GM23338 (cell line): ENCODE measurements around the gene LCLAT1. TPM values are rescaled to one million over a fixed set of nuclear protein-coding genes. Genes with fewer than 3 reads are reported as not detected.

Source experiments
- ATAC-seq: fragments of 200-7000 bp; cut with Tn5 transposase; 3 replicates; pipeline ENCODE4 v1.9.1; 2020
- DNase-seq: peaks from one replicate; pipeline ENCODE4 v3.0.0-alpha.2; 2015; ENCODE audit warnings: low spot score
- H2AFZ ChIP-seq: fragments of 200-600 bp; sonication (generic); 2 replicates; pipeline ENCODE4 v1.8.0; 2016; ENCODE audit warnings: antibody characterized with exemption, mild to moderate bottlenecking, moderate library complexity
- H3F3A ChIP-seq: fragments of 200-600 bp; sonication (generic); replicated peaks from 2 replicates; pipeline ENCODE4 v1.8.0; 2017; ENCODE audit warnings: antibody characterized with exemption, mixed run types, low read depth
- H3K27ac ChIP-seq: fragments of 200-600 bp; sonication (generic); 2 replicates; pipeline ENCODE4 v1.6.1; 2016; ENCODE audit warnings: low read depth
- H3K27me3 ChIP-seq: fragments of 200-600 bp; sonication (generic); 2 replicates; pipeline ENCODE4 v1.8.0; 2016; ENCODE audit warnings: mild to moderate bottlenecking, mixed run types, moderate library complexity; ENCODE audit not compliant: insufficient read depth
- H3K36me3 ChIP-seq: fragments of 200-600 bp; sonication (generic); 2 replicates; pipeline ENCODE4 v1.8.0; 2016; ENCODE audit warnings: mild to moderate bottlenecking; ENCODE audit not compliant: insufficient read depth
- H3K4me1 ChIP-seq: fragments of 200-600 bp; sonication (generic); 2 replicates; pipeline ENCODE4 v1.8.0; 2016; ENCODE audit warnings: mild to moderate bottlenecking, moderate library complexity; ENCODE audit not compliant: insufficient read depth
- H3K4me2 ChIP-seq: fragments of 200-600 bp; sonication (generic); 2 replicates; pipeline ENCODE4 v1.7.1; 2017; ENCODE audit warnings: mixed run types
- H3K4me3 ChIP-seq: fragments of 200-600 bp; sonication (generic); 2 replicates; pipeline ENCODE4 v1.6.1; 2016; ENCODE audit warnings: mixed run types
- H3K79me2 ChIP-seq: fragments of 200-600 bp; sonication (generic); replicated peaks from 2 replicates; pipeline ENCODE4 v1.8.0; 2017; ENCODE audit warnings: mild to moderate bottlenecking; ENCODE audit not compliant: insufficient read depth
- H3K9me2 ChIP-seq: fragments of 200-600 bp; sonication (generic); 2 replicates; pipeline ENCODE4 v1.8.0; 2017; ENCODE audit not compliant: insufficient read depth
- H4K20me1 ChIP-seq: fragments of 200-600 bp; sonication (generic); replicated peaks from 2 replicates; pipeline ENCODE4 v1.8.0; 2017; ENCODE audit warnings: mild to moderate bottlenecking; ENCODE audit not compliant: insufficient read depth
- H3K27ac Mint-ChIP-seq: 2 replicates; pipeline ENCODE4 v1.8.0; 2020; ENCODE audit warnings: inconsistent platforms, mild to moderate bottlenecking, moderate library complexity, mixed read lengths
- H3K27me3 Mint-ChIP-seq: 3 replicates; pipeline ENCODE4 v1.8.0; 2022; ENCODE audit warnings: low read depth, mild to moderate bottlenecking, moderate library complexity, mixed read lengths, inconsistent platforms; ENCODE audit not compliant: insufficient read depth, poor library complexity
- H3K36me3 Mint-ChIP-seq: 3 replicates; pipeline ENCODE4 v1.8.0; 2021; ENCODE audit warnings: low read depth, mild to moderate bottlenecking, inconsistent platforms, moderate library complexity, mixed read lengths
- H3K4me1 Mint-ChIP-seq: 3 replicates; pipeline ENCODE4 v1.8.0; 2020; ENCODE audit warnings: mild to moderate bottlenecking, inconsistent platforms, mixed read lengths
- H3K4me3 Mint-ChIP-seq: 3 replicates; pipeline ENCODE4 v1.8.0; 2021; ENCODE audit warnings: moderate library complexity, mild to moderate bottlenecking, inconsistent platforms, mixed read lengths
- H3K9me3 Mint-ChIP-seq: 3 replicates; pipeline ENCODE4 v1.8.0; 2020; ENCODE audit warnings: moderate library complexity, mild to moderate bottlenecking, inconsistent platforms, mixed read lengths
- CREB1 ChIP-seq: fragments of 250-450 bp; sonication (Bioruptor Pico); IDR thresholded peaks from 2 replicates; pipeline ENCODE4 v1.5.0; 2020; ENCODE audit warnings: low read depth, mild to moderate bottlenecking, moderate library complexity
- CTCF ChIP-seq, 2 experiments: fragments of 200-600 bp in 1 of 2; sonication (generic) in 1 of 2; conservative IDR thresholded peaks; 2 replicates each; pipeline versions ENCODE4 v1.5.1 to v1.6.1; 2016 to 2017; ENCODE audit warnings: antibody characterized with exemption in 2 of 2, low read depth in 2 of 2, mild to moderate bottlenecking in 2 of 2, moderate library complexity in 1 of 2
- ETS1 ChIP-seq: IDR thresholded peaks from 2 replicates; pipeline ENCODE4 v1.6.1; 2016; ENCODE audit warnings: antibody characterized with exemption
- EZH2 ChIP-seq: fragments of 200-600 bp; sonication (generic); IDR thresholded peaks from one replicate; pipeline ENCODE4 v1.8.0; 2017; ENCODE audit warnings: antibody characterized with exemption, mild to moderate bottlenecking, low read depth; ENCODE audit not compliant: unreplicated experiment
- EZH2phosphoT487 ChIP-seq: fragments of 200-600 bp; sonication (generic); IDR thresholded peaks from one replicate; pipeline ENCODE4 v1.8.1; 2018; ENCODE audit warnings: antibody characterized with exemption; ENCODE audit not compliant: unreplicated experiment
- JUNB ChIP-seq: IDR thresholded peaks from one replicate; pipeline ENCODE4 v1.6.1; 2016; ENCODE audit warnings: antibody characterized with exemption; ENCODE audit not compliant: unreplicated experiment
- NANOG ChIP-seq: IDR thresholded peaks from 2 replicates; pipeline ENCODE4 v1.6.1; 2016; ENCODE audit warnings: antibody characterized with exemption, borderline replicate concordance
- POLR2AphosphoS5 ChIP-seq: IDR thresholded peaks from 2 replicates; pipeline ENCODE4 v1.6.1; 2016; ENCODE audit warnings: antibody characterized with exemption, low read depth
- STAT1 ChIP-seq: IDR thresholded peaks from one replicate; pipeline ENCODE4 v1.6.1; 2016; ENCODE audit warnings: antibody characterized with exemption; ENCODE audit not compliant: unreplicated experiment
- ZNF114 ChIP-seq: fragments of 250-450 bp; sonication (Bioruptor Pico); IDR thresholded peaks from 2 replicates; pipeline ENCODE4 v1.5.0; 2020; ENCODE audit warnings: mild to moderate bottlenecking, moderate library complexity
- ZNF331 ChIP-seq: fragments of 250-450 bp; sonication (Bioruptor Pico); IDR thresholded peaks from 2 replicates; pipeline ENCODE4 v1.5.0; 2020; ENCODE audit warnings: low read depth, mild to moderate bottlenecking, moderate library complexity
- polyA plus RNA-seq: library from polyadenylated mRNA; unstranded; fragments of >200 nt; fragmentation: Nextera tagmentation; extraction: Ambion mirVana; gene quantifications from 2 replicates; pipeline ENCODE4 v1.2.1, GENCODE V29; 2016
- total RNA-seq: library from RNA; depleted of rRNA; stranded (reverse); fragments of >200 nt; shearing (Covaris generic); gene quantifications from 2 replicates; pipeline ENCODE4 v1.2.3, GENCODE V29; 2014
- TF ChIP-seq, protein P1 (sequence below): fragments of 250-450 bp; sonication (Bioruptor Pico); IDR thresholded peaks from 2 replicates; pipeline ENCODE4 v1.5.0; 2020; ENCODE audit warnings: mild to moderate bottlenecking, moderate library complexity
- TF ChIP-seq, protein P2 (sequence below): IDR thresholded peaks from one replicate; pipeline ENCODE4 v1.6.1; 2018; ENCODE audit warnings: antibody characterized with exemption; ENCODE audit not compliant: unreplicated experiment

The LCLAT1 gene
- total and polyA plus RNA-seq, 2 experiments from 2014 or later: 11.5 to 30.1 TPM

DNA sequence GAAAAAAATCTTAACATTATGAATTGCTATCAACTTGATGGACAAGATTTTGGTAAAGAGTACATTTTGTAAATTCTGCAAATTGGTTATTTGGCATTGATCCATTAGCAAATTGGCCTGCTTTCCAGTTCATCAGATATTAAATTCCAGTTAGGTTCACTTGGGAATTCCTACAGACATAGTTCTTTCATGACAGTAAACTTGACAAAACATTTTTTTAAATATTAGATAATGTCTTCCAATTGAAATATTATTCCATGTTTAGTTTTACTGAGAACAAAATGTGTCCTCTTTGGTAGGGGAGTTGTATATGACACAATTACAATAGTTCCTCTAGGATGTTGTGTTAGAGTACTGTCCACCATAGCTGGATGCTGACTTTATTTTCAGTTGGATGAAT is 141.9 kb downstream of the LCLAT1 start:
- Mint-ChIP-seq H3K27me3 (peaks cover 5% of the 10 kb centered on the region), H3K4me3 (no peak overlapping the region), H3K27ac (no peak overlapping the region), H3K36me3 (no peaks in the 10 kb centered on the region; the same call in 2 of the 3 replicates), H3K9me3 (no peaks in the 10 kb centered on the region), H3K4me1 (no peaks in the 10 kb centered on the region)
- H3K9me2 ChIP-seq: no peaks in the 10 kb centered on the region
- H3K79me2 ChIP-seq: no peaks in the 10 kb centered on the region
- DNase-seq (no peak), ATAC-seq (no peak)
- no peaks in the 10 kb centered on the region for H3K27me3 ChIP-seq
- H3K4me2 ChIP-seq: no peak overlapping the region
- no peaks in the 10 kb centered on the region for H3K4me1 ChIP-seq
- no peak overlapping the region for H2AFZ ChIP-seq
- no peaks in the 10 kb centered on the region for H3F3A ChIP-seq
- no peaks in the 10 kb centered on the region for H3K36me3 ChIP-seq
- no peak overlapping the region for H3K4me3 ChIP-seq
- no peak overlapping the region for H3K27ac ChIP-seq
- no peaks in the 10 kb centered on the region for H4K20me1 ChIP-seq
- TF ChIP-seq, protein P1, sequence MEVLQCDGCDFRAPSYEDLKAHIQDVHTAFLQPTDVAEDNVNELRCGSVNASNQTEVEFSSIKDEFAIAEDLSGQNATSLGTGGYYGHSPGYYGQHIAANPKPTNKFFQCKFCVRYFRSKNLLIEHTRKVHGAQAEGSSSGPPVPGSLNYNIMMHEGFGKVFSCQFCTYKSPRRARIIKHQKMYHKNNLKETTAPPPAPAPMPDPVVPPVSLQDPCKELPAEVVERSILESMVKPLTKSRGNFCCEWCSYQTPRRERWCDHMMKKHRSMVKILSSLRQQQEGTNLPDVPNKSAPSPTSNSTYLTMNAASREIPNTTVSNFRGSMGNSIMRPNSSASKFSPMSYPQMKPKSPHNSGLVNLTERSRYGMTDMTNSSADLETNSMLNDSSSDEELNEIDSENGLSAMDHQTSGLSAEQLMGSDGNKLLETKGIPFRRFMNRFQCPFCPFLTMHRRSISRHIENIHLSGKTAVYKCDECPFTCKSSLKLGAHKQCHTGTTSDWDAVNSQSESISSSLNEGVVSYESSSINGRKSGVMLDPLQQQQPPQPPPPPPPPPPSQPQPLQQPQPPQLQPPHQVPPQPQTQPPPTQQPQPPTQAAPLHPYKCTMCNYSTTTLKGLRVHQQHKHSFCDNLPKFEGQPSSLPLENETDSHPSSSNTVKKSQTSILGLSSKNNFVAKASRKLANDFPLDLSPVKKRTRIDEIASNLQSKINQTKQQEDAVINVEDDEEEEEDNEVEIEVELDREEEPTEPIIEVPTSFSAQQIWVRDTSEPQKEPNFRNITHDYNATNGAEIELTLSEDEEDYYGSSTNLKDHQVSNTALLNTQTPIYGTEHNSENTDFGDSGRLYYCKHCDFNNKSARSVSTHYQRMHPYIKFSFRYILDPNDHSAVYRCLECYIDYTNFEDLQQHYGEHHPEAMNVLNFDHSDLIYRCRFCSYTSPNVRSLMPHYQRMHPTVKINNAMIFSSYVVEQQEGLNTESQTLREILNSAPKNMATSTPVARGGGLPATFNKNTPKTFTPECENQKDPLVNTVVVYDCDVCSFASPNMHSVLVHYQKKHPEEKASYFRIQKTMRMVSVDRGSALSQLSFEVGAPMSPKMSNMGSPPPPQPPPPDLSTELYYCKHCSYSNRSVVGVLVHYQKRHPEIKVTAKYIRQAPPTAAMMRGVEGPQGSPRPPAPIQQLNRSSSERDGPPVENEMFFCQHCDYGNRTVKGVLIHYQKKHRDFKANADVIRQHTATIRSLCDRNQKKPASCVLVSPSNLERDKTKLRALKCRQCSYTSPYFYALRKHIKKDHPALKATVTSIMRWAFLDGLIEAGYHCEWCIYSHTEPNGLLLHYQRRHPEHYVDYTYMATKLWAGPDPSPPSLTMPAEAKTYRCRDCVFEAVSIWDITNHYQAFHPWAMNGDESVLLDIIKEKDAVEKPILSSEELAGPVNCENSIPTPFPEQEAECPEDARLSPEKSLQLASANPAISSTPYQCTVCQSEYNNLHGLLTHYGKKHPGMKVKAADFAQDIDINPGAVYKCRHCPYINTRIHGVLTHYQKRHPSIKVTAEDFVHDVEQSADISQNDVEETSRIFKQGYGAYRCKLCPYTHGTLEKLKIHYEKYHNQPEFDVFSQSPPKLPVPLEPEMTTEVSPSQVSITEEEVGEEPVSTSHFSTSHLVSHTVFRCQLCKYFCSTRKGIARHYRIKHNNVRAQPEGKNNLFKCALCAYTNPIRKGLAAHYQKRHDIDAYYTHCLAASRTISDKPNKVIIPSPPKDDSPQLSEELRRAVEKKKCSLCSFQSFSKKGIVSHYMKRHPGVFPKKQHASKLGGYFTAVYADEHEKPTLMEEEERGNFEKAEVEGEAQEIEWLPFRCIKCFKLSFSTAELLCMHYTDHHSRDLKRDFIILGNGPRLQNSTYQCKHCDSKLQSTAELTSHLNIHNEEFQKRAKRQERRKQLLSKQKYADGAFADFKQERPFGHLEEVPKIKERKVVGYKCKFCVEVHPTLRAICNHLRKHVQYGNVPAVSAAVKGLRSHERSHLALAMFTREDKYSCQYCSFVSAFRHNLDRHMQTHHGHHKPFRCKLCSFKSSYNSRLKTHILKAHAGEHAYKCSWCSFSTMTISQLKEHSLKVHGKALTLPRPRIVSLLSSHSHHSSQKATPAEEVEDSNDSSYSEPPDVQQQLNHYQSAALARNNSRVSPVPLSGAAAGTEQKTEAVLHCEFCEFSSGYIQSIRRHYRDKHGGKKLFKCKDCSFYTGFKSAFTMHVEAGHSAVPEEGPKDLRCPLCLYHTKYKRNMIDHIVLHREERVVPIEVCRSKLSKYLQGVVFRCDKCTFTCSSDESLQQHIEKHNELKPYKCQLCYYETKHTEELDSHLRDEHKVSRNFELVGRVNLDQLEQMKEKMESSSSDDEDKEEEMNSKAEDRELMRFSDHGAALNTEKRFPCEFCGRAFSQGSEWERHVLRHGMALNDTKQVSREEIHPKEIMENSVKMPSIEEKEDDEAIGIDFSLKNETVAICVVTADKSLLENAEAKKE: no peak
- TF ChIP-seq ZNF331: no peak
- TF ChIP-seq, protein P2, sequence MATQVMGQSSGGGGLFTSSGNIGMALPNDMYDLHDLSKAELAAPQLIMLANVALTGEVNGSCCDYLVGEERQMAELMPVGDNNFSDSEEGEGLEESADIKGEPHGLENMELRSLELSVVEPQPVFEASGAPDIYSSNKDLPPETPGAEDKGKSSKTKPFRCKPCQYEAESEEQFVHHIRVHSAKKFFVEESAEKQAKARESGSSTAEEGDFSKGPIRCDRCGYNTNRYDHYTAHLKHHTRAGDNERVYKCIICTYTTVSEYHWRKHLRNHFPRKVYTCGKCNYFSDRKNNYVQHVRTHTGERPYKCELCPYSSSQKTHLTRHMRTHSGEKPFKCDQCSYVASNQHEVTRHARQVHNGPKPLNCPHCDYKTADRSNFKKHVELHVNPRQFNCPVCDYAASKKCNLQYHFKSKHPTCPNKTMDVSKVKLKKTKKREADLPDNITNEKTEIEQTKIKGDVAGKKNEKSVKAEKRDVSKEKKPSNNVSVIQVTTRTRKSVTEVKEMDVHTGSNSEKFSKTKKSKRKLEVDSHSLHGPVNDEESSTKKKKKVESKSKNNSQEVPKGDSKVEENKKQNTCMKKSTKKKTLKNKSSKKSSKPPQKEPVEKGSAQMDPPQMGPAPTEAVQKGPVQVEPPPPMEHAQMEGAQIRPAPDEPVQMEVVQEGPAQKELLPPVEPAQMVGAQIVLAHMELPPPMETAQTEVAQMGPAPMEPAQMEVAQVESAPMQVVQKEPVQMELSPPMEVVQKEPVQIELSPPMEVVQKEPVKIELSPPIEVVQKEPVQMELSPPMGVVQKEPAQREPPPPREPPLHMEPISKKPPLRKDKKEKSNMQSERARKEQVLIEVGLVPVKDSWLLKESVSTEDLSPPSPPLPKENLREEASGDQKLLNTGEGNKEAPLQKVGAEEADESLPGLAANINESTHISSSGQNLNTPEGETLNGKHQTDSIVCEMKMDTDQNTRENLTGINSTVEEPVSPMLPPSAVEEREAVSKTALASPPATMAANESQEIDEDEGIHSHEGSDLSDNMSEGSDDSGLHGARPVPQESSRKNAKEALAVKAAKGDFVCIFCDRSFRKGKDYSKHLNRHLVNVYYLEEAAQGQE: no peak
- TF ChIP-seq CTCF (conservative IDR thresholded peaks at IDR 0.05; ENCODE audit: low read depth in 2 of 2): no peak
- no peak for TF ChIP-seq ETS1
- no peak for TF ChIP-seq EZH2
- TF ChIP-seq STAT1: no peak
- no peak for TF ChIP-seq EZH2phosphoT487
- no peak for TF ChIP-seq JUNB
- TF ChIP-seq POLR2AphosphoS5: no peak
- TF ChIP-seq ZNF114 (CRISPR knock-in tag): no peak
- no peak for TF ChIP-seq NANOG
- no peak for TF ChIP-seq CREB1 (CRISPR knock-in tag)
